ENCODE measurements around the gene ITPK1.
A peak's percentile ranks its signal among the peaks of the same experiment; 100 is the strongest.

- peak; percentile 23; the same call in 1 of the 2 replicates for TF ChIP-seq CTCF (conservative IDR thresholded peaks at IDR 0.05; ENCODE audit: low read length)
- TF ChIP-seq EZH2phosphoT487 (IDR thresholded peaks at IDR 0.05; ENCODE audit: borderline replicate concordance, low read depth, low read length) = no peak
These were observed 1.0 kb downstream of the ITPK1 start for GRCh38 chr14:93114713-93115068.

All from OCI-LY7 (cell line).